HG02973 (cell line): Measurements from ENCODE around the gene FAM13A.

Experiments
- ATAC-seq: cut with Tn5 transposase; IDR thresholded peaks from one replicate; pipeline ENCODE4 v1.9.1; 2021; ENCODE audit warnings: moderate library complexity; ENCODE audit not compliant: unreplicated experiment

The FAM13A gene

GRCh38 chr4:88693792-88694191 is 363.2 kb downstream of the FAM13A start:
- no peak for ATAC-seq

- no peak for ATAC-seq
These were observed 366.6 kb downstream of the FAM13A start for GRCh38 chr4:88690355-88690754.

- ATAC-seq = no peak
These were observed 375.8 kb downstream of the FAM13A start for GRCh38 chr4:88681209-88681608.
